Stimulated activated CD8-positive, alpha-beta memory T cell treated with anti-CD3 and anti-CD28 coated beads, Interleukin-4, amount 100 ng/mL, for 1 hour (primary cell): ENCODE results near the gene SMG7.

Experiments
- DNase-seq, 2 donors: peaks; one replicate each; pipeline ENCODE4 v3.0.0-alpha.2; 2020; ENCODE audit warnings: low read depth in 2 of 2, low spot score in 1 of 2

The SMG7 gene

DNA sequence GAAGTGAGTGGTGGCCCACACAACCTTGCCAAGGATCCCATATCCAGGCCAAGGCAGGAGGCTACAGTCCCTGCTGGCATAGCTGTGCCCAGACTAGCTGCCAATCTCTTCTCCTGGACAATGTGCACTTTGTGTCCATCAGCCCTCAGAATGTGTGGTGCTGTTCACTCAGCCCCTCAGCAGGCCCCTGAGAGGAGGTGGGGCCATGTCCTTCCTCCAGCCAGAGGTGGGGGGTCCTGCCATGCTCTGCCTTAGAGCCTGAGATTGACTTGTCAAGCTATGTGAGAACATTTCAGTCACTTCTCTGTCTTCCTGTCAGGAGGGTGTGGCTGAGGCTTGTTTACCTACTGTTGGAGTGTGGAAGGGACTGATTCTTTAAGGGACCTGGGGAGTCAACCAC lies 116.5 kb downstream of the SMG7 start:
- DNase-seq: no peak

GRCh38 chr1:183589384-183589783 lies 117.1 kb downstream of the SMG7 start:
- no peak for DNase-seq

- DNase-seq: no peak
These were observed 117.6 kb downstream of the SMG7 start for GRCh38 chr1:183589874-183590243.

- no peak for DNase-seq
These were observed 118.2 kb downstream of the SMG7 start, which contains the start of gene NCF2 for GRCh38 chr1:183590244-183591191. TSS of gene NCF2 (minus strand) at chr1:183590459. CDS start at chr1:183590329, 130 bp downstream.

- DNase-seq: no peak
These were observed 120.4 kb downstream of the SMG7 start for GRCh38 chr1:183592733-183593132.

DNA sequence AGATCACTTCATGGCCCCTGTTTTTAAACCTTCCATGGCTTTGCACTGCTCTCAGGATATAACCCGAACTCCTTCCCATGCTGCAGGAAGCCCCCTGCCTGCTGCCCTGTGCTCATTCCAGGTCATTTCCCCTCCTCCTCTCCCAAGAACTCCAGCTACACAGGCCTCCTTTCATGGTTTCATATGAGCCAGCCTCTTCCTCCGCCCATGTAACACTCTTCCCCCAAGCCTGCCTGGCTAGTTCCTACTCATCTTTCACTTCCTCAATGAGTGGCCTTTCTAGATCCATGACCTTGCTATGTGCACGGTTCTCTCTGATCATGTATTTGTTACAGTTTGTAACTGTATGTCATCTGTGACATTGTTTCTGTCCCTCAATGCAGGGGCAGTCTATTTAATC lies 121.1 kb downstream of the SMG7 start:
- DNase-seq: no peak

- no peak for DNase-seq
These were observed 123.2 kb downstream of the SMG7 start for GRCh38 chr1:183595537-183595936.

DNA sequence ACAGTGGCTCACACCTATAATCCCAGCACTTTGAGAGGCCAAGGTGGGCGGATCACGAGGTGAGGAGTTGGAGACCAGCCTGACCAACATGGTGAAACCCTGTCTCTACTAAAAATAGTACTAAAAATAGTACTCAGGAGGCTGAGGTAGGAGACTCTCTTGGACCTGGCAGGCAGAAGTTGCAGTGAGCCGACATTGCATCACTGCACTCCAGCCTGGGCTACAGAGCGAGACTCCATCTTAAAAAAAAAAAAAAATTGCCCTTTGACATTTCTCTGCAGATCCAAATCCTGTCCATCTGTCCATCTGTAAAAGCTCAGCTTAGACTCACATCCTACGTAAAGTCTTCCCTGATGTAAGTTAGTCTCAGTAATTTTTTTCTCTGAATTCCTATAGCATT lies 124.2 kb downstream of the SMG7 start:
- DNase-seq: no peak

- no peak for DNase-seq
These were observed 125.5 kb downstream of the SMG7 start for GRCh38 chr1:183597656-183598347.

GRCh38 chr1:183598386-183598785 lies 126.1 kb downstream of the SMG7 start:
- no peak for DNase-seq

GRCh38 chr1:183600136-183600535 lies 127.8 kb downstream of the SMG7 start:
- DNase-seq: no peak

- no peak for DNase-seq
These were observed 128.3 kb downstream of the SMG7 start for GRCh38 chr1:183600634-183601033.

DNA sequence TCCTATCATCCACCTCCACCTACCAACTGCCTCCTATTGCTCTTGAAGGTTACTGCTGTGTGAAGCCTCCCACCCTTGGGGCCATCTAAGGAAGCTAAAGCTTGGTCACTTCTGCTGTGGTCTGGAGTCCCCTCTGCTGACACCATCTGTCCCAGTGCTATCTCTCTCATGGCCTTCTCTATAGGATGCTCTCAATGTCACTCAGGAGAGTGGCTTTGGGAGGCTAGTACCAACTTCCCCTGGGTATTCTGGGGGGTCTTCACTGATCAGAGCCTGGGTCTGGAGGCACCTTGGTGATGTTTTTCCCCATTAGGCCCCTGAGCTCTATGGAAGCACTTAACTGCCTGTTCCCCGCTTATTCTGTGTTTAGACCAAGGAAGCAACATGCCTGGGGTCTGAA lies 130.2 kb downstream of the SMG7 start:
- DNase-seq: no peak
